ENCODE results near the gene NR0B2. TPM values are rescaled to one million over a fixed set of nuclear protein-coding genes. Genes with fewer than 3 reads are reported as not detected.

Gene NR0B2
- total and polyA plus RNA-seq, 12 donors, result 2.7 to 14.7 (median 6.1) TPM

DNA sequence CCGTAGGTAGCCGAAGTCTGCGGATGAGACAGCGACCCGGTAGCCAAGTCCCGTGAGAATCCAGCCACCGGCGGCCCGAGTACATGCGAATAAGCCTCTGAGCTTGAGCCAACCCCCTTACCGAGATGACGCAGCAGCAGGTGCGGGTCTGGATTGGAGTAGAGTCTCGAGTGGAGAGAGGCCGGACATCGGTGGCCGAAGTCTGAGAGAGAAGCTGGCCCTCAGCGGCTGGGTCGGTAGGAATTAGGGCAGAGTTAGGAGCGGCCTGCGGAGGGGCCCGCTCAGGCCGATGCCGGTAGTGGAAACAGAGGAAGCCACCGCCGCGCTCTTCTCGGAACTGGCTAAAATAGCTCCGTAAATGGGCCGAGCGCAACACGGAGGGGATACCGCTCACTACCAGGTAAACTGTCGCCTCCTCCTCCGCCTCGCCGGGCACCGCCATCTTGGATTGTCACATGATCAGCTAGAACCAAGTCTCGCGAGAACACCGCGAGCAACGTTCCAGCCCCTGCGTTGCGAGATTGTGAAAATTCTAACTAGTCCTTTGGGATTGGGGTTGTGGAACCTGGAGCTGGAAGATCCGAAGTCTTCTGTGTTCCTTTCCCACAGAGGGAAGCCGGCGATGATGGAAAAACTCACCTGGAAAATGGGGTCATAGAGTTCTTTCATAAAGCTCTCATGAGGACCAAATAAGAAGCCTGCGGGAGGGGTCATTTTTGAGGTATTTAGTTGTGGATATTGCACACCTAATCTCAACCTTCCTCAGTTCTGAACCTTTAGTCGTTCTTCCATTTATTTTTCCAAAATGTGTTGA, 13.6 kb downstream of the NR0B2 start, which contains the start of gene GPATCH3:
Gene GPATCH3, minus strand, starts transcription at position 467 of the 814 bp plus-strand sequence. Its CDS starts 25 bp downstream, at position 442.
- H3K36me3 ChIP-seq, result peaks cover 0 to 35% (median 15%) of the 10 kb centered on the region in 9 donors
- peak within 1 kb of the TSS; percentile 38 to 91 (median 79) for H3K27ac ChIP-seq
- DNase-seq (peak; percentile 92 to 93), ATAC-seq (peak; percentile 86 to 96 (median 94))
- H3K27me3 ChIP-seq, result no peaks in the 10 kb centered on the region
- TF ChIP-seq, protein P1, sequence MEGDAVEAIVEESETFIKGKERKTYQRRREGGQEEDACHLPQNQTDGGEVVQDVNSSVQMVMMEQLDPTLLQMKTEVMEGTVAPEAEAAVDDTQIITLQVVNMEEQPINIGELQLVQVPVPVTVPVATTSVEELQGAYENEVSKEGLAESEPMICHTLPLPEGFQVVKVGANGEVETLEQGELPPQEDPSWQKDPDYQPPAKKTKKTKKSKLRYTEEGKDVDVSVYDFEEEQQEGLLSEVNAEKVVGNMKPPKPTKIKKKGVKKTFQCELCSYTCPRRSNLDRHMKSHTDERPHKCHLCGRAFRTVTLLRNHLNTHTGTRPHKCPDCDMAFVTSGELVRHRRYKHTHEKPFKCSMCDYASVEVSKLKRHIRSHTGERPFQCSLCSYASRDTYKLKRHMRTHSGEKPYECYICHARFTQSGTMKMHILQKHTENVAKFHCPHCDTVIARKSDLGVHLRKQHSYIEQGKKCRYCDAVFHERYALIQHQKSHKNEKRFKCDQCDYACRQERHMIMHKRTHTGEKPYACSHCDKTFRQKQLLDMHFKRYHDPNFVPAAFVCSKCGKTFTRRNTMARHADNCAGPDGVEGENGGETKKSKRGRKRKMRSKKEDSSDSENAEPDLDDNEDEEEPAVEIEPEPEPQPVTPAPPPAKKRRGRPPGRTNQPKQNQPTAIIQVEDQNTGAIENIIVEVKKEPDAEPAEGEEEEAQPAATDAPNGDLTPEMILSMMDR (IDR thresholded peaks at IDR 0.05), result no peak
- H3K9me3 ChIP-seq, result no peaks in the 10 kb centered on the region
- peaks cover 10 to 28% (median 15%) of the 10 kb centered on the region in 9 donors for H3K4me1 ChIP-seq
- H3K4me3 ChIP-seq, result peak within 1 kb of the TSS; percentile 58 to 98 (median 92)
- intact Hi-C loops (cut with DNase I), result no loop called here
- 0 to 1% methylated on average over 50 of the region's 50 CpGs for WGBS, 2 donors

DNA sequence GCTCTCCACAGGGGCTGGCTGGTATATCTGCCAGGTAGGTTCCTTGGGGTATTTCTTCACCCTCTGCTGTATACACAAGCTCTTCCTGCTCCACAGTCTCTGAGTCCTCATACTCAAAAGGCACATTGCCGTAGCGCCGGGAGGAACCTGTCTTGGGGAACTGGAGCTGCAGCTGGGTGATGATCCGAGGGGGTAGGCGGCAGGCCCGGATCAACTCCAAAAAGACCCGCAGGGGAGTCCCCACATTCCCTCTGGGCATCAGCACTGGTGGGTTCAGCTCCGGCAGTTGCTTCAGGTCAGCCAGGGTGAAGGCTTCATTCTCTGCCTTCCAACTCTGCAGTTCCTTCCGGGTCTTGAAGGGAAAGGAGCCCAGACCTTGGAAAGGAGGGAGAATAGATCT, 16.4 kb downstream of the NR0B2 start:
- H3K36me3 ChIP-seq, result peaks cover 0 to 64% (median 25%) of the 10 kb centered on the region in 9 donors
- no peak for DNase-seq
- TF ChIP-seq, protein P1 (IDR thresholded peaks at IDR 0.05), result no peak
- WGBS, 2 donors, result 93 to 96% methylated on average over 9 of the region's 9 CpGs
- no peak overlapping the region for H3K4me3 ChIP-seq
- peaks cover 10 to 29% (median 15%) of the 10 kb centered on the region in 9 donors for H3K4me1 ChIP-seq
- H3K27me3 ChIP-seq, result no peaks in the 10 kb centered on the region
- ATAC-seq, result no peak
- H3K9me3 ChIP-seq, result no peaks in the 10 kb centered on the region
- intact Hi-C loops (cut with DNase I), result no loop called here
- no peak overlapping the region for H3K27ac ChIP-seq

DNA sequence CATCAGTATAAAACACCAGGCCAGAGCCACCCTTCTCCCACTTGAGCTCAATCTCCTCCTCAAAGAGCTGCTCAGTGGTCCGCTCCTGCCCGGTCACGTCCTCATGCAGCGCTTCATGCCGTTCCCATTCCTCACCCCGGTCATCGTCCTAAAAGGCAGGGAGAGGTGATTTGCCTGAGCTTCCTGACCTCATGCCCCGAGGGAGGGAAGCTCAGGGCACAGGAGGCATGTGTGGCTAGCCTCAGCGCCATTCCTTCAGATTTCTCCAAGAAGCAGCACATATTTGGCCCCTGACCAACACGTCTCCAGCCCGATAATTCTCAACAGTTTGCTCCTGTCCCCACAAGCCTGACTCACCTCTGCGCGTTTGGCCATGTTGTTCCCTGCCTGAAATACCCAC, 19.5 kb downstream of the NR0B2 start:
- whole genome bisulfite sequencing, 2 donors, result 93 to 95% methylated on average over 13 of the region's 13 CpGs
- TF ChIP-seq, protein P1 (IDR thresholded peaks at IDR 0.05), result no peak
- Histone ChIP-seq H3K4me1 (peaks cover 7 to 27% (median 19%) of the 10 kb centered on the region in 9 donors), H3K9me3 (no peaks in the 10 kb centered on the region), H3K27ac (no peak overlapping the region), H3K4me3 (no peak overlapping the region), H3K36me3 (peaks cover 0 to 78% (median 29%) of the 10 kb centered on the region in 9 donors), H3K27me3 (no peaks in the 10 kb centered on the region)
- ATAC-seq (no peak), DNase-seq (no peak)
- intact Hi-C loops (cut with DNase I), result no loop called here

DNA sequence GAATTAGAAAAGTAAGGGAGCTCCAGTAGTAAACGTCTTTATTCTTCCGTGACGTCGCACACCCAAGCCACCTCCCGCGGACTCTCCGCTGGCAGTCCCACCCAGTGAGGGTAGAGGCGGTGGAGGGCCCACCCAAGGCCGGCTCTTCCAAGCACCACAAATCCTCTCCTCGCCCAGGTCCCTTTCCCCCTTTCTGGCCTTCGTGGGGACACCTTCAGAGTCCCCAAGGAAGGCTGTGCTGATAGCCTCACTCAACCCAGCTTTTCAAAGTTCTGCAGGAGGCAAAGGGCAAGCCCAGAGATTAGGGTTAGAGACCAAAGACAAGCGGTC, 23.3 kb downstream of the NR0B2 start:
- intact Hi-C loops (cut with DNase I), result loop anchor here in 1 of 10 donors (2.0 kb wide), 1 partner anchor 30 kb away; the partner anchor contains the start of gene NUDC
- TF ChIP-seq, protein P1 (IDR thresholded peaks at IDR 0.05), result no peak
- Histone ChIP-seq H3K4me3 (peak overlapping the region; percentile 59 to 99 (median 93)), H3K27me3 (no peaks in the 10 kb centered on the region), H3K9me3 (no peaks in the 10 kb centered on the region), H3K27ac (peak overlapping the region; percentile 82 to 98 (median 92)), H3K36me3 (peaks cover 0 to 85% (median 34%) of the 10 kb centered on the region in 9 donors), H3K4me1 (peaks cover 4 to 41% (median 30%) of the 10 kb centered on the region in 9 donors)
- ATAC-seq (peak; percentile 32 to 56 (median 50)), DNase-seq (no peak)
- WGBS, 2 donors, result 2 to 3% methylated on average over 12 of the region's 12 CpGs
